A673 (cell line): ENCODE measurements around the gene KIRREL3. TPM values are rescaled to one million over a fixed set of nuclear protein-coding genes. Genes with fewer than 3 reads are reported as not detected.

ENCODE experiments used
- BruUV-seq: library from RNA; stranded (reverse); fragments of 400-500 nt; replicated peaks from 2 replicates; lab custom pipeline; 2021; lab: Mats Ljungman, UMichigan
- CTCF ChIA-PET: fragments of 300-600 bp; sonication (Branson Sonifier 250); formaldehyde crosslinking; loops from one replicate; lab custom pipeline; 2022; ENCODE audit warnings: antibody characterized with exemption; lab: Charles Lee
- POLR2A ChIA-PET: fragments of 300-600 bp; sonication (Branson Sonifier 250); formaldehyde crosslinking; loops from one replicate; lab custom pipeline; 2022; ENCODE audit warnings: antibody characterized with exemption; ENCODE audit not compliant: low non-redundant PET; lab: Charles Lee
- DNase-seq: peaks from one replicate; pipeline ENCODE4 v3.0.0-alpha.2; 2015; ENCODE audit warnings: low spot score
- H3K27ac ChIP-seq: fragments of 200-600 bp; sonication (generic); 2 replicates; pipeline ENCODE4 v1.5.1; 2016; ENCODE audit warnings: mixed run types, low read depth, mild to moderate bottlenecking, mixed read lengths, antibody characterized with exemption, low read length; ENCODE audit not compliant: poor library complexity, severe bottlenecking
- H3K27me3 ChIP-seq: fragments of 200-600 bp; sonication (generic); replicated peaks from 2 replicates; pipeline ENCODE4 v1.6.1; 2017; ENCODE audit warnings: mixed run types, low read depth, mild to moderate bottlenecking, mixed read lengths, antibody characterized with exemption, low read length; ENCODE audit not compliant: insufficient read depth, poor library complexity
- H3K36me3 ChIP-seq: fragments of 200-600 bp; sonication (generic); 2 replicates; pipeline ENCODE4 v1.6.1; 2016; ENCODE audit warnings: mixed run types, mild to moderate bottlenecking, mixed read lengths, antibody characterized with exemption, low read length; ENCODE audit not compliant: insufficient read depth, poor library complexity, severe bottlenecking
- H3K4me1 ChIP-seq: fragments of 200-600 bp; sonication (generic); 2 replicates; pipeline ENCODE4 v1.6.1; 2017; ENCODE audit warnings: mixed run types, mild to moderate bottlenecking, mixed read lengths, antibody characterized with exemption, low read length; ENCODE audit not compliant: insufficient read depth, poor library complexity, severe bottlenecking
- H3K4me3 ChIP-seq: fragments of 200-600 bp; sonication (generic); 2 replicates; pipeline ENCODE4 v1.5.1; 2016; ENCODE audit warnings: low read depth, mixed run types, mild to moderate bottlenecking, mixed read lengths, low read length; ENCODE audit not compliant: poor library complexity, severe bottlenecking
- H3K9me3 ChIP-seq: fragments of 200-600 bp; sonication (generic); 2 replicates; pipeline ENCODE4 v1.6.1; 2016; ENCODE audit warnings: mixed run types, low read depth, mild to moderate bottlenecking, mixed read lengths, antibody characterized with exemption, low read length; ENCODE audit not compliant: poor library complexity, severe bottlenecking
- EZH2 ChIP-seq: fragments of 200-600 bp; sonication (generic); IDR thresholded peaks from 2 replicates; pipeline ENCODE4 v1.6.1; 2017; ENCODE audit warnings: borderline replicate concordance, low read depth, mild to moderate bottlenecking, mixed read lengths, antibody characterized with exemption, low read length; ENCODE audit not compliant: poor library complexity, severe bottlenecking
- intact Hi-C: fragments of 100-400 bp; cut with micrococcal nuclease; formaldehyde crosslinking; loops from one replicate; pipeline ENCODE4 v1.10.0; 2022; ENCODE audit not compliant: unreplicated experiment
- total RNA-seq: library from RNA; stranded (reverse); gene quantifications from 2 replicates; pipeline ENCODE4 v1.2.3, GENCODE V29; 2021
- TF ChIP-seq, protein P1 (sequence below): fragments of 300-800, 200-600 bp; sonication (generic); conservative IDR thresholded peaks from 2 replicates; pipeline ENCODE4 v1.5.1; 2017; ENCODE audit warnings: low read depth, mild to moderate bottlenecking, antibody characterized with exemption, low read length, moderate library complexity, mixed read lengths

Gene KIRREL3
- total RNA-seq, 1 experiment from 2014 or later = not detected

DNA sequence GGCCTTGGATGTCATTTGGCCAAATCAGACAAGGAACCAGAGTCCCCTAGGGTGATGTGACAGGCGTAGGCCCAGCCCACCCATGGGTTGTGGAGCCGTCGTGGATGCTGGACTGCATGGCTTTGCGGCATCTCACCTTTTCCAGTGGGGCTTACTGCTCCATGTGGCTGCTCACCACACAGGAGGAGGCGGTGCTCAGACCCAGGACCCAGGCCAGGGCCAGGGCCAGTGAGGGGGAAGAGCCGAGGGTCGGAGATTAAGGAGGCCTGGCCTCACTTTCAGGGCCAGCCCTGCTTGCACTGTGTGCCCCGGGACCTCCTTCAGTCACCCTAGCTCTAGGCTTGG lies 539.5 kb downstream of the KIRREL3 start:
- TF ChIP-seq EZH2 = no peak
- TF ChIP-seq, protein P1, sequence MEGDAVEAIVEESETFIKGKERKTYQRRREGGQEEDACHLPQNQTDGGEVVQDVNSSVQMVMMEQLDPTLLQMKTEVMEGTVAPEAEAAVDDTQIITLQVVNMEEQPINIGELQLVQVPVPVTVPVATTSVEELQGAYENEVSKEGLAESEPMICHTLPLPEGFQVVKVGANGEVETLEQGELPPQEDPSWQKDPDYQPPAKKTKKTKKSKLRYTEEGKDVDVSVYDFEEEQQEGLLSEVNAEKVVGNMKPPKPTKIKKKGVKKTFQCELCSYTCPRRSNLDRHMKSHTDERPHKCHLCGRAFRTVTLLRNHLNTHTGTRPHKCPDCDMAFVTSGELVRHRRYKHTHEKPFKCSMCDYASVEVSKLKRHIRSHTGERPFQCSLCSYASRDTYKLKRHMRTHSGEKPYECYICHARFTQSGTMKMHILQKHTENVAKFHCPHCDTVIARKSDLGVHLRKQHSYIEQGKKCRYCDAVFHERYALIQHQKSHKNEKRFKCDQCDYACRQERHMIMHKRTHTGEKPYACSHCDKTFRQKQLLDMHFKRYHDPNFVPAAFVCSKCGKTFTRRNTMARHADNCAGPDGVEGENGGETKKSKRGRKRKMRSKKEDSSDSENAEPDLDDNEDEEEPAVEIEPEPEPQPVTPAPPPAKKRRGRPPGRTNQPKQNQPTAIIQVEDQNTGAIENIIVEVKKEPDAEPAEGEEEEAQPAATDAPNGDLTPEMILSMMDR = no peak
- no peaks in the 10 kb centered on the region for H3K36me3 ChIP-seq
- no peak overlapping the region for H3K27ac ChIP-seq
- DNase-seq = no peak
- POLR2A ChIA-PET = no interaction called here
- H3K9me3 ChIP-seq = no peaks in the 10 kb centered on the region
- peaks cover 19% of the 10 kb centered on the region for H3K4me1 ChIP-seq
- BruUV-seq = no TSS peak
- intact Hi-C loops = no loop called here
- no peaks in the 10 kb centered on the region for H3K27me3 ChIP-seq
- CTCF ChIA-PET = no interaction called here
- H3K4me3 ChIP-seq = no peak overlapping the region

DNA sequence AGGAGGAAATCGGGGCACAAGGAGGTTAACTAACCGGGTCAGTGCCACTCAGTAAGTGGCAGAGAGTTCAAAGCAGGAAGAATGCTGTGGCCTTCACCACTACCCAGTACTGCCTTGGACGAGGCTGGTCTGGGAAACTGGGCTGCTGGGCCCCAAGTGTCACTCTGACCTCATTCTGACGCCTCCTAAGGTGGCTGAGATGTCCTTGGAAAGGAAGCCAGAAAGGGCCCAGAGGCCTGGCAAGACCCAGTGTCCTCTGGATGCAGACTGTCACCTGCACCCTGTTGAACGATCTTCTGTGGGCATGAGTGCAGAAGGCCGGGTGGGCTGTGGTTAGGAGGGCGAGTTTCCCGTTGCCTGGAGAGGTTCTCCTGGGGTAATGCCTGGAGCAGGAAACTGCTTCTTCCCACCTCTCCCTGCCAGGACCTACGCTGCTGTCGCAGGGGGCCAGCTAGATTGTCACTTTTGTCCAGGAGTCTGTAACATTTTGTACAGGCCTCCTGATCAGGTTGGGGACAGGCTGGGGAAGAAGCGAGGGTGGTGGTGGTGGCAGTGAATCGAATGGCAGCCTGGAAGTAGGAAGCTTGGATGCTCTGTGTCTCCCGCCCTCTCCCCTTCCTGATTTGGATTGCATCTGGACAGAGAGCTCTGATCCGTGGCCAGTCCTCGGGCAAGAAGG lies 540.0 kb downstream of the KIRREL3 start:
- Histone ChIP-seq H3K4me3 (no peak overlapping the region), H3K27ac (no peak overlapping the region), H3K36me3 (no peaks in the 10 kb centered on the region), H3K4me1 (peaks cover 14% of the 10 kb centered on the region), H3K27me3 (no peaks in the 10 kb centered on the region), H3K9me3 (no peaks in the 10 kb centered on the region)
- intact Hi-C loops = no loop called here
- ChIA-PET CTCF (no interaction called here), POLR2A (no interaction called here)
- TF ChIP-seq, protein P1 = no peak
- BruUV-seq = no TSS peak
- no peak for DNase-seq

DNA sequence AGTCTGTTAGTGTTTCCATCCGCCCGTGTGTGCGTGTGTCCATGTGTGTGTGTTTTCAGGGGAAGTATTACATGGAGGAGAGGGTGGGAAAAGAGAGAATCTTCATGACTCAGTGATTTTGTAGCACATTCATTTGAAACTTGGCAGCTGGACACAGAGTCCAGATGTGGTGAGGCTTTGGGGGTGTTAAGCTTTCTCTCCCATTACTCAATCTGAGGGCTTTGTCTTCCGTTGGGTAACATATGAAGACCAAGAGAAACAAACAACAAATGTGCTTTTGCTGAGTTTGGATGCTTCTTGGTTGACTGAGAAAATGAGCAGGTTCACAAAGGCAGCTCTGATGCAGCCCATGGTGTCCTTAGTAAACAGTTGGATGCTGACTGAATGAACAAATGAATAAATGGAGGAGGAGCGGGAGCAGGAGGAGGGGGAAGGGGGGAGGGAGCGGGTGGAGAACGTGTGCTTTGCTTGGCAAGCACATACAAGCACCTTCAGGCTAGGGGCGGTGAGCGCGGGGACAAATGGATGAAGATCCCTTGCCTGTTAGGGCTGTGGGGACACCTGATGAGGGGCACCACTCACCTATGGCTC lies 540.8 kb downstream of the KIRREL3 start:
- ChIA-PET CTCF (interaction anchor here (0.6 to 1.0 kb wide), 2 partner anchors 21 to 1698 kb away, joined by 3 to 4 read pairs; no protein-coding TSS in a partner anchor), POLR2A (no interaction called here)
- Histone ChIP-seq H3K27me3 (no peaks in the 10 kb centered on the region), H3K4me3 (no peak overlapping the region), H3K4me1 (peaks cover 6% of the 10 kb centered on the region), H3K36me3 (no peaks in the 10 kb centered on the region), H3K27ac (no peak overlapping the region), H3K9me3 (no peaks in the 10 kb centered on the region)
- DNase-seq = no peak
- intact Hi-C loops = no loop called here
- BruUV-seq = no TSS peak
- TF ChIP-seq EZH2 = no peak
- TF ChIP-seq, protein P1 = no peak
